HG02943 (cell line): ENCODE measurements around the gene PFKFB2.

Source experiments
- ATAC-seq: cut with Tn5 transposase; IDR thresholded peaks from one replicate; pipeline ENCODE4 v1.9.1; 2021; ENCODE audit warnings: mild to moderate bottlenecking, low read depth, moderate library complexity; ENCODE audit not compliant: unreplicated experiment

Gene PFKFB2

DNA sequence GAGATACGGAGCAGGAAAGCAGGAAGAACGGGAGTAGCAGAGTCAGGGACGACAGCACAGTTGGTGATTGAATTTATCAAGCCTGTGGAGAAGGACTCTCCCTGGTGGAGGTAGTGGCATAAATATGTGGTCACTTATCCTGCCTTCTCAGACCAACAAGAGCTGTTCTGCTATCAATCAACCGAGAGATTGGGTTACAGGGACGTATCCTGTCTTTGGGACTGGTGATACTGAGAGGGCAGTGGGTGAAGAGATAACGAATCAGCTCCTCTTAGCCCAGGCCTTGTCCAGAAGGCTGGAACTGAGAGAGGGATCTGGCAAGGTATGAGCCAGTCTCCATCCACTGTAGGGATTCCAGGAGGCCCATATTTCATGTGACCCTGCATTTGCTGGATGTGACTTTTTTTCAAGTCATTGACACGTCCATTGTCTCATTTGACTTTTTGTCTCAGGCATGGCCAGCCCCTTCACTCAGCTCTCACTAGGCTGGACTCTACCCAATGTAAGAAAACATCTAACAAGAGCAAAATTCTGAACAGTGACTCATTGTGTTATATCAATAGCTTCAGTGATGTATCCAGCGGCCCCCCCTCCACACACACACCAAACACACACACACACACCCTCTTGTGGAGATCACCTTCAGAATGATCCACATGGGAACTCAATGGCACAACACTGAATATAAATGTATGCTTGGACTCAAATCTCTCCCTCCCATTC, 31.8 kb upstream of the PFKFB2 start:
- ATAC-seq, result no peak

DNA sequence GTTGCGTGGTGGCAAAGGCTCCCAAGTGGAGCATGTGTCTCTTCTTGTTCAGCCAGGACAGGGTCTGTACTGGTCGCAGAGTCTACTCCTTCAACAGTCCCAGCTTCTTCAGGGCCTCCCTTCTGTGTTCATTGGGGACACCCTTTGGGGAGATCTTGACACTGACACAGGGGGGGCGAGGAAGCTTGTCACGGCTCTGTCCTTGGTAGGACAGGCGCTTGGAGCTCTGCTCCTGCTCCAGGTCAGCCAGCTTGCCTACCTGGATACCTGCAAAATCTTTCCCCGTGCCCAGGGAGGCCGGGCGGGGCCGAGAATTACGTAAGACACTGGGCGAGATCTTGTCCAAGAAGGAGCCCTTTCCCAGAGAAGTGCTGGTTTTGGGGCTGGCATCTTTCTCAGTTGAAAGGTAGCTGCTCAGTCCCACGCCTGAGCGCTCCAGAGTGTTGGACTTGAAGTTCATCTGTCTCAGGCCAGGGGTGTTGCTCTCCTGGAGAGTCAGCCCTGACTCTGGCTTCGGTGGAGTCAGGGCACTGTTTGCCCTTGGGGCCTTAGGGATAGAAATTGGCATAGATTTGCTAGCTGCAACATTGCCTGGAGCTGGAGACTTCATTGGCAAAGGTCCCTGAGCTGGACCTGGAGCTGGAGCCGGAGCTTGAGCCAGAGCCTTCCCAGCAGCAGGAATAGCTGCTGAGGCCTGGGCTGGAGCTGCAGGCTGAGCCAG, 31.0 kb upstream of the PFKFB2 start:
- ATAC-seq, result no peak

- no peak for ATAC-seq
Observed at GRCh38 chr1:207022996-207023679, 29.9 kb upstream of the PFKFB2 start.

- no peak for ATAC-seq
Observed at GRCh38 chr1:207024202-207025145, 28.6 kb upstream of the PFKFB2 start.

DNA sequence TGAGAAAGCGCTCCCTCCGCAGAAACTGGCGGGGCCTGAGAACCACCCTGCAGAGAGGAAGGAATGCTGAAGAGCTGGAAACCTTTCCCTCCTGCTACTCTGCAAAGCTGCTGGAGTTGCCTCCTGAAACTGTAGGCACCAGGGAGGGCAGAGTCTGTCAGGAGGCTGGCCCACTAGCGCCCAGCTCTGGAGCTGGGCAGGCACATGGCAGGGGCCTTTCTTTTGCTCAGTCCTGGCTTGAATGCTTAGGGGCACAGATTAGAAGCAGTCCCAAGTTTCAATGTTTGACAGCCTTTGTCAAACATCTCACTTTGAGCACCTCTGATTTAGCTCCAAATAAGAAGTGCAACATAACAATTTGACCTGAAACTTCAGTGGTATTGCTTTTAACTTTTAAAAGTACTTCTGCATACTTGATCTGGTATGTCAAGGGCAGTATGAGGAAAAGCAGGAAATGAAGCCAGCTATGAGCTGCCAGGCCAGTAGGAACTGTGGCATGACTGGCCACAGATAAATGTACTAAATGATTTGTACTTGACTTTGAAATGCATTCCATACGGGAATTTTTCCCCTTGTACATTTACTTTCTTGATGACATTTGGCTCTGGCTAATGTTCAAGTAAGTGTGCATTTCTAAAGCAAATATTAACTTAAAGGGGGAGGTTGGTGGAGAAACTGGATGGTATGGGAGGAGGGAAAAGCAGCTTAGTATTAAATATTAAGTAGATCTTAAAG, 27.8 kb upstream of the PFKFB2 start:
- ATAC-seq, result no peak

- no peak for ATAC-seq
Observed at GRCh38 chr1:207026104-207026534, 27.0 kb upstream of the PFKFB2 start.

DNA sequence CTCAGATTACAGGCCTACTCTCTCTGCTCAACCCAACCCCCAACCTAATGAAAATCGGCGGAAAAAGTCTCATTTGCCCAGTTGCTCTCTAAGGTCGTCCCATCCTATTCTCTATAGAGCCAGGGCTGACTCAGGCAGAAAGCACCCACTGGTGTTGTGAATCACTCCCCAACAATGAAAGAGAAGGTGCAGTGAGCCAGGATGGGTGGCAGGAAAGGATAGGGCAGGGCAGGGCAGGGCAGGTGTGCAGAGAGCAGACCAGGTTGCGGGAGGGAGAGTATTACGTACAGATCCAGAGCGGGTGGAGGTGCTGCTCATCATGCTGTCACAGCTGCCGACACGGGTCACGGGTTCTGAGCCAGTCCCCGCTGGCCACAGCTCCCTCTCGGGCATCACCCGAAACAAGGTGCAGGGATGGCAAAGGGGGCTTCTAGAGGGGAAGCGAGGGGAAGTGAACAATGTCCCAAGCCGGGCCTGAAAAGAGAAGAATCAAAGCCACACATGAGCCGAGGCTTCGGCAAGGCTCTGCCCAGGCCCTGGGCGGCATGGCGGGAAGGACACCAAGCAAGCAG, 25.8 kb upstream of the PFKFB2 start:
- ATAC-seq, result no peak

DNA sequence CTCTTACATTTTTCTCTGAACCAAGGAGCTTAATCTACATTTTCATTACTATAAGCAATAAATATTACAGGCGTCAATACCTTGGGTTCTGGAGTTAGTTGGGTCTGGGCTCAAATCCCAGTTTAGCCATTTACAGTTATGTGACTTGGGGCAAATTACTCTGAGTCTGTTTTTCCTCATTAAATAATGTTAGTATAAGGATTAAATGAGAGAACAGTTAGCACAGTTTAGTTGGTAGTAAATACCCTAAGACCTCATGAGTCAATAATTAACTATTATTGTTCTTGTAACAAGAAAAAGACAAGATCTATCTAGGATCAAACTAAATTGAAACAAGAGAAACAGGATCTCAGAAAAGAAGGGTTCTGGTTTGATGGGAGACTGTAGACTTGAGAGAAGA, 25.2 kb upstream of the PFKFB2 start:
- ATAC-seq, result no peak

DNA sequence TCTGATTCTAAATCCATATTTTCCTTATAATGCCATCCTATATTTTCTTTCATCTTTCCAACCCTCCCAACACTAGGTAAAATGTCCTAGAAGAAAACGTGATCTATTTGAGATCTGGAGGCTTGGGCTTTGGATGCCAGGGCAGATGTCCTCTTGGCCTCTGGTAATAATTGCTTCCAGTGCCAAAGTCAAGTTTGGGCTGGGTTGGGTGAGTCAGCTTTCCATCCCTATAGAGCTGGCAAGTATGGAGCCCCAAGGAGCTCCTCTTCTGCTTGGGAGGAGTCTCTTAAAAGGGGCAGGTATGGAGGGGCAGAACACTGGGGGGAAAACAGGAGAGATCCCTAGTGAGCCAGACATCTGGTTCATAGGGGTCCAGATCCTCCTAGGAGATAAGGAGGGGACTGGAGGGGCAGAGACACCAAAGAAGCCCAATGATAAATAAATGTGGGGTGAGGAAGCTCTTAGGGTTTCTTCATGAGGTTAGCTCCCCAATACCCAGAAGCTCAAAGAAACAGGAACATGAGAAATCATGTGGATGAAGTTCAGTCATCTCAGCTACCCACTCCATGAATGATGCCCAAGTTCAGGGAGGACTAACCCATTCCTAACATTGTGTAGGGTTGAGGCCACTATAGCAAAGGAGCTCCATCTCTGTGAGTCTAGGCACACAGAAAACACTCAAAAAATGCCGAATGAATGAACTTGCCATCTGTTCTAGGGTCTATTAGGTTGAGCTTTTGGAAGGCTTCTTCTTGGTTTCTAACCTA, 24.0 kb upstream of the PFKFB2 start:
- no peak for ATAC-seq

- no peak for ATAC-seq
Observed at GRCh38 chr1:207029701-207030521, 23.2 kb upstream of the PFKFB2 start.

DNA sequence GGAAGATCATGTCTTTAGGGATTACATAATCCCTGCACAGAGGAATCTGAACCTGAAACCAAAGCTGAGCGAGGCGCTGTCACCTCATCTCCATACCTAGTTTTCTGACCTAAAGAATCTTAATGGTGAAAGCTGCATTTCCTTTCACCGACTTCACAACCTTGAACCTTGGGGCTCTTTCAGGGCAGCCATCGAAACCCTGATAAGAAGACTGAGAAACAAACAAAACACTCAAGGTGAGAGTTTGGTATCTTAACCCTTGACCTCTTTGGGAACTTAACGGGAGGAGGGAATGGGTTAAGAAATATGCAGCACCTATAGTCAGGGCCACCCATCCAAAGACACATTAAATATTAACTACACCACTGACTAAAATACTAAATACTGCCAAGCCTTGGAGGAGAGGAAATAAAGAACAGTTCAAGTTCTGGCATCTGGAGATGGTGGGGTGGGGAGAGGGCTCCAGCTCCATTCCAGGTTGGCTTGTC, 22.5 kb upstream of the PFKFB2 start:
- ATAC-seq, result no peak

- ATAC-seq, result no peak
Observed at GRCh38 chr1:207031016-207031415, 22.1 kb upstream of the PFKFB2 start.

DNA sequence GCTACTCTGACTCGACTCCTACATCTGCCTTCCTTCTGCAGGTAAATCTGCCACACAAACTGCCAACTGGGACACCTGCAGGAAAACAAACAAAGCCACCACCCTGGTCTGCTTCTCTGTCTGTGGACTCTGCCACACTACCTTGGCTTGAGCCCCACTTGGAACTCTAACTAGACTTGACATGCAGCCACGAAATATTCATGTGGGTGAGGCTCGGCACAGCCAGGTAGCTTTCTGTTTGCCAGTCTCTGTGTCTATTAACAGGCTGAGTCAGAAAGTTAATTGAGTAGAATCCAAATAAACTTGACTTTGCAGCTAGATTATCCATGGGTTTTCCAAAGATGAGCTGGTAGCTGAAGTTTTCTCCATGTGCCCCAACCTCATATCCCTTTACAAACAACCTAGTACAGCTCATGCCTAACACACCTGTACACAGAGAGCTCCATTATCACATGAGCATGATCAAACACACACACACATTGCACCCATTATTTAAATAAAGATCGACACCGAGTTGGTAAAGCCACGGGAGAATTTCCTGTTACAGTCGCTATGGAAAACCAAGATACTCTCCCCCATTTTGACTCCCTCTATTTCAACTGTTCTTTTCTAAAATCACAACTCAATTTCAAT, 21.3 kb upstream of the PFKFB2 start:
- ATAC-seq, result no peak

- no peak for ATAC-seq
Observed at GRCh38 chr1:207032528-207033017, 20.5 kb upstream of the PFKFB2 start, which contains the start of gene C1orf116. Gene C1orf116 (minus strand): TSS chr1:207032756. CDS start chr1:207027598, 5,158 bp downstream.

GRCh38 chr1:207033302-207033701, 19.8 kb upstream of the PFKFB2 start:
- ATAC-seq, result no peak

- no peak for ATAC-seq
Observed at GRCh38 chr1:207034208-207034607, 18.9 kb upstream of the PFKFB2 start.

DNA sequence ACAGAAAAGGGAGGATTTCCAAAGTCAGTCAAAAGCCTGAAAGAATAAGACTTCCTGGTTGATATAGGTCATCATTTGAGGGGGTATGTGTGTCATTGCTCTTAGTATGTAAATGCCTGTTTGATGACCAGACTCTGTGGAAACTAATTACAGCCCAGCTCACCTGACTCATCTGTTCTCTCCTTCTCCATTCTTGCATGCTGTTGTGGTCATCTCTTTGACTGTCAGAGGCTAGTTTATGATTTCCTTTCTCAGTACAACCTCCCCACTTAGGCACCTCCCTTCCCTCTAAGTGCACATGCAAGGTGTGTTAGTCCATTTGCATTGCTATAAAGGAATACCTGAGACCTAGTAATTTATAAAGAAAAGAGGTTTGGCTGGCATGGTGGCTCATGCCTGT, 18.1 kb upstream of the PFKFB2 start:
- no peak for ATAC-seq
